Liver (tissue), 9 donors: ENCODE measurements around the gene NPAS2. TPM values are rescaled to one million over a fixed set of nuclear protein-coding genes. Genes with fewer than 3 reads are reported as not detected.

Source experiments
- DNase-seq: peaks from one replicate; pipeline ENCODE4 v3.0.0-alpha.2; 2017; ENCODE audit warnings: low spot score
- H3K27ac ChIP-seq, 2 donors: one replicate each; pipeline ENCODE4 v1.7.0; 2013; ENCODE audit warnings: inconsistent platforms in 2 of 2, low read length in 2 of 2, control low read depth in 1 of 2, low read depth in 1 of 2, mild to moderate bottlenecking in 1 of 2
- H3K27me3 ChIP-seq, 4 donors: one replicate each; pipeline versions ENCODE4 v1.6.1 to v1.7.0; 2013; ENCODE audit warnings: low read length in 3 of 4, inconsistent platforms in 1 of 4, mild to moderate bottlenecking in 1 of 4, moderate library complexity in 1 of 4; ENCODE audit not compliant: control insufficient read depth in 4 of 4, insufficient read depth in 4 of 4
- H3K36me3 ChIP-seq, 4 donors: one replicate each; pipeline versions ENCODE4 v1.6.1 to v1.7.0; 2013; ENCODE audit warnings: low read length in 3 of 4, mild to moderate bottlenecking in 3 of 4, low read depth in 1 of 4, moderate library complexity in 1 of 4; ENCODE audit not compliant: control insufficient read depth in 4 of 4, insufficient read depth in 3 of 4
- H3K4me1 ChIP-seq, 4 donors: one replicate each; pipeline versions ENCODE4 v1.6.1 to v1.7.0; 2013; ENCODE audit warnings: low read length in 3 of 4, mild to moderate bottlenecking in 3 of 4, moderate library complexity in 1 of 4; ENCODE audit not compliant: control insufficient read depth in 4 of 4, insufficient read depth in 4 of 4
- H3K4me3 ChIP-seq, 3 donors: one replicate each; pipeline versions ENCODE4 v1.6.1 to v1.7.0; 2013; ENCODE audit warnings: low read length in 3 of 3, control low read depth in 1 of 3, low read depth in 1 of 3, mild to moderate bottlenecking in 1 of 3
- H3K9ac ChIP-seq, 2 donors: one replicate each; pipeline ENCODE4 v1.7.0; 2013; ENCODE audit warnings: low read length in 2 of 2, mild to moderate bottlenecking in 2 of 2, moderate library complexity in 2 of 2, control low read depth in 1 of 2, low read depth in 1 of 2
- H3K9me3 ChIP-seq, 4 donors: one replicate each; pipeline versions ENCODE4 v1.6.1 to v1.7.0; 2013; ENCODE audit warnings: low read length in 3 of 4; ENCODE audit not compliant: control insufficient read depth in 4 of 4
- EGR1 ChIP-seq, 2 donors: IDR thresholded peaks; 2 replicates each; pipeline ENCODE4 v1.6.1; 2016 to 2018; ENCODE audit warnings: antibody characterized with exemption in 2 of 2, low read depth in 2 of 2
- FOXA1 ChIP-seq: IDR thresholded peaks from 2 replicates; pipeline ENCODE4 v1.6.1; 2016; ENCODE audit warnings: antibody characterized with exemption
- FOXA2 ChIP-seq: IDR thresholded peaks from 2 replicates; pipeline ENCODE4 v1.6.1; 2016; ENCODE audit warnings: antibody characterized with exemption
- GABPA ChIP-seq, 2 donors: IDR thresholded peaks in 1 of 2; conservative IDR thresholded peaks in 1 of 2; 2 replicates each; pipeline ENCODE4 v1.6.1; 2016; ENCODE audit warnings: antibody characterized with exemption in 2 of 2, mild to moderate bottlenecking in 1 of 2, moderate library complexity in 1 of 2
- HNF4A ChIP-seq, 2 donors: conservative IDR thresholded peaks; 2 replicates each; pipeline ENCODE4 v1.6.1; 2016; ENCODE audit warnings: antibody characterized with exemption in 2 of 2, mild to moderate bottlenecking in 2 of 2
- HNF4G ChIP-seq: IDR thresholded peaks from 2 replicates; pipeline ENCODE4 v1.6.1; 2016; ENCODE audit warnings: antibody characterized with exemption
- JUND ChIP-seq, 2 donors: IDR thresholded peaks; 2 replicates each; pipeline ENCODE4 v1.6.1; 2016; ENCODE audit warnings: antibody characterized with exemption in 2 of 2
- NR2F2 ChIP-seq: IDR thresholded peaks from 2 replicates; pipeline ENCODE4 v1.6.1; 2016; ENCODE audit warnings: antibody characterized with exemption
- RAD21 ChIP-seq, 2 donors: IDR thresholded peaks; 2 replicates each; pipeline ENCODE4 v1.6.1; 2016; ENCODE audit warnings: antibody characterized with exemption in 2 of 2, mild to moderate bottlenecking in 2 of 2
- SP1 ChIP-seq: IDR thresholded peaks from 2 replicates; pipeline ENCODE4 v1.6.1; 2018; ENCODE audit warnings: antibody characterized with exemption, mild to moderate bottlenecking
- YY1 ChIP-seq: IDR thresholded peaks from 2 replicates; pipeline ENCODE4 v1.6.1; 2016; ENCODE audit warnings: antibody characterized with exemption, mild to moderate bottlenecking
- WGBS: extraction: QIAGEN DNeasy Blood & Tissue Kit; methylation state at CpG from one replicate; pipeline ENCODE4 v1.1.7; 2013; 5-methylcytosine and 5-hydroxymethylcytosine counted together
- polyA plus RNA-seq, 2 donors: library from polyadenylated mRNA; stranded (reverse) in 1 of 2; unstranded in 1 of 2; fragments of 200-250 nt in 1 of 2; fragments of >200 nt in 1 of 2; fragmentation: Nextera tagmentation in 1 of 2; extraction: Ambion mirVana in 1 of 2; gene quantifications; one replicate each; pipeline versions ENCODE4 v1.2.1 to v1.2.3, GENCODE V29; 2013 to 2015
- total RNA-seq, 2 donors: library from RNA; depleted of rRNA; stranded (reverse); fragments of >200 nt; gene quantifications; one replicate each; pipeline ENCODE4 v1.2.3, GENCODE V29; 2014
- TF ChIP-seq, protein P1 (sequence below): IDR thresholded peaks from 2 replicates; pipeline ENCODE4 v1.6.1; 2016; ENCODE audit warnings: antibody characterized with exemption, mild to moderate bottlenecking
- TF ChIP-seq, protein P2 (sequence below): IDR thresholded peaks from 2 replicates; pipeline ENCODE4 v1.6.1; 2016; ENCODE audit warnings: antibody characterized with exemption
- TF ChIP-seq, protein P3 (sequence below): IDR thresholded peaks from 2 replicates; pipeline ENCODE4 v1.6.1; 2016; ENCODE audit warnings: antibody characterized with exemption
- TF ChIP-seq, protein P4 (sequence below): fragments of 150-350 bp; IDR thresholded peaks from 2 replicates; pipeline ENCODE4 v1.5.1; 2017; ENCODE audit warnings: improper control_type of control experiment, low read depth, low read length; ENCODE audit not compliant: missing input control
- TF ChIP-seq, protein P5 (sequence below): IDR thresholded peaks from 2 replicates; pipeline ENCODE4 v1.6.1; 2016; ENCODE audit warnings: antibody characterized with exemption
- donor health status: healthy.
- donor health status: healthy.
- donor health status: healthy.
- donor health status: healthy.
- donor health status: healthy.

NPAS2 gene
- total and polyA plus RNA-seq, 4 donors, result 0.33 to 24.3 (median 6.6) TPM

DNA sequence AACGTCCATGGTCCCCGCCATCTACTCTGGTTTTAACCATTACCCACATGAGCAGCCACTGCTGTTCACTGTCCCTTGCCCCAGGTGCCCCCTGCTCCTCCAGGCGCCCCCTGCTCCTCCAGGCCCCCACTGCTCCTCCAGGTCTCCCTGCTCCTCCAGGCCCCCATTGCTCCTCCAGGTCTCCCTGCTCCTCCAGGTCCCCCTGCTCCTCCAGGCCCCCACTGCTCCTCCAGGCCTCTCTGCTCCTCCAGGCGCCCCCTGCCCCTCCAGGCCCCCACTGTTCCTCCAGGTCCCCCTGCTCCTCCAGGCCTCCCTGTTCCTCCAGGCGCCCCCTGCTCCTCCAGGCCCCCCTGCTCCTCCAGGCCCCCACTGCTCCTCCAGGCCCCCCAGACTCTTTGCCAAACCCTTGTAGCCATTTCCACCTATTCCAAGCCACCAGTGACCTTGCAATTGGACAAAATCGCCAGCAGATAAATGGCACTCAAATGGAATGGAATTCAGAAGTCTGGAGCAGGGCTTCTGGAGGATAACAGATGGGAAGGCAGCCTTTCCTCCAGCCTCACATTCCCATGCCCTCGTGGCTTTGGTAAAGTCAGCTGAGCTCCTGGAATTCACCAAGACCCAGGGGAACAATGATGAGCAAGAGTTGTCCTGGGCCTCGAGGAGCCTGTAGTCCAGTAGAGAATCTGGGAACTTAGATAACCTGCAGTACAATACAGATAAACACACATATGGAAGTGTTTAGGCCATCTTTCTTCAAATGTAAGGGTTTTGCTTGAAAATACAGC lies 168.9 kb downstream of the NPAS2 start:
- H3K9me3 ChIP-seq, result no peaks in the 10 kb centered on the region
- no peak overlapping the region for H3K9ac ChIP-seq
- H3K36me3 ChIP-seq, result peaks cover 0 to 10% (median 2%) of the 10 kb centered on the region in 4 donors
- no peak overlapping the region for H3K4me3 ChIP-seq
- no peak overlapping the region for H3K27ac ChIP-seq
- 90% methylated on average over 8 of the region's 8 CpGs for WGBS
- DNase-seq, result no peak
- H3K4me1 ChIP-seq, result peaks cover 0 to 2% (median 0%) of the 10 kb centered on the region in 4 donors
- no peaks in the 10 kb centered on the region for H3K27me3 ChIP-seq
- TF ChIP-seq, protein P1, sequence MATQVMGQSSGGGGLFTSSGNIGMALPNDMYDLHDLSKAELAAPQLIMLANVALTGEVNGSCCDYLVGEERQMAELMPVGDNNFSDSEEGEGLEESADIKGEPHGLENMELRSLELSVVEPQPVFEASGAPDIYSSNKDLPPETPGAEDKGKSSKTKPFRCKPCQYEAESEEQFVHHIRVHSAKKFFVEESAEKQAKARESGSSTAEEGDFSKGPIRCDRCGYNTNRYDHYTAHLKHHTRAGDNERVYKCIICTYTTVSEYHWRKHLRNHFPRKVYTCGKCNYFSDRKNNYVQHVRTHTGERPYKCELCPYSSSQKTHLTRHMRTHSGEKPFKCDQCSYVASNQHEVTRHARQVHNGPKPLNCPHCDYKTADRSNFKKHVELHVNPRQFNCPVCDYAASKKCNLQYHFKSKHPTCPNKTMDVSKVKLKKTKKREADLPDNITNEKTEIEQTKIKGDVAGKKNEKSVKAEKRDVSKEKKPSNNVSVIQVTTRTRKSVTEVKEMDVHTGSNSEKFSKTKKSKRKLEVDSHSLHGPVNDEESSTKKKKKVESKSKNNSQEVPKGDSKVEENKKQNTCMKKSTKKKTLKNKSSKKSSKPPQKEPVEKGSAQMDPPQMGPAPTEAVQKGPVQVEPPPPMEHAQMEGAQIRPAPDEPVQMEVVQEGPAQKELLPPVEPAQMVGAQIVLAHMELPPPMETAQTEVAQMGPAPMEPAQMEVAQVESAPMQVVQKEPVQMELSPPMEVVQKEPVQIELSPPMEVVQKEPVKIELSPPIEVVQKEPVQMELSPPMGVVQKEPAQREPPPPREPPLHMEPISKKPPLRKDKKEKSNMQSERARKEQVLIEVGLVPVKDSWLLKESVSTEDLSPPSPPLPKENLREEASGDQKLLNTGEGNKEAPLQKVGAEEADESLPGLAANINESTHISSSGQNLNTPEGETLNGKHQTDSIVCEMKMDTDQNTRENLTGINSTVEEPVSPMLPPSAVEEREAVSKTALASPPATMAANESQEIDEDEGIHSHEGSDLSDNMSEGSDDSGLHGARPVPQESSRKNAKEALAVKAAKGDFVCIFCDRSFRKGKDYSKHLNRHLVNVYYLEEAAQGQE, result no peak
- no peak for TF ChIP-seq RAD21 (IDR thresholded peaks at IDR 0.05)

DNA sequence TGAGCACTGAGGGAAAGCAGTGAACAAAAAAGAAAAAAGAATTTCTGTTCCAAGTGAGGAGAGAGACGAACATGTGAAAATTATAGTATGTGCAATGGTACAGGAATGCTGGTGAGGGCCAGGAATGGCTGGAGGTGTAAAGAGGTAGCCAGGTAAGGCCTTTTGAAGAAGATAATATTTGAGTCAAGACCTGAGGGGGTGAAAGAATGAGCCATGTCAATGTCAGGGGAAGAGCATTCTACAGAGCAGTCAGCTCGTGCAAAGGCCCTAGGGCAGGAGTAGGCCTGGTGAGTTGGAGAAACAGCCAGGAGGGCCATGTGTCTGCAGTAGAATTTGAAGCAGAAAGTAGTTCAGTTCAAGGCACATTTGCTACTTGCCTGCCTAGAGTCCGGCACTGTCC lies 169.7 kb downstream of the NPAS2 start:
- no peaks in the 10 kb centered on the region for H3K27me3 ChIP-seq
- peaks cover 0 to 10% (median 2%) of the 10 kb centered on the region in 4 donors for H3K36me3 ChIP-seq
- H3K9me3 ChIP-seq, result no peaks in the 10 kb centered on the region
- no peak overlapping the region for H3K9ac ChIP-seq
- no peaks in the 10 kb centered on the region for H3K4me1 ChIP-seq
- no peak overlapping the region for H3K4me3 ChIP-seq
- DNase-seq, result no peak
- WGBS, result 98% methylated on average over 3 of the region's 3 CpGs
- H3K27ac ChIP-seq, result no peak overlapping the region
- no peak for TF ChIP-seq SP1
- TF ChIP-seq, protein P2, sequence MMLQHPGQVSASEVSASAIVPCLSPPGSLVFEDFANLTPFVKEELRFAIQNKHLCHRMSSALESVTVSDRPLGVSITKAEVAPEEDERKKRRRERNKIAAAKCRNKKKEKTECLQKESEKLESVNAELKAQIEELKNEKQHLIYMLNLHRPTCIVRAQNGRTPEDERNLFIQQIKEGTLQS, result no peak
- no peak for TF ChIP-seq GABPA (IDR thresholded peaks at IDR 0.05 in 1 of 2, conservative IDR thresholded peaks at IDR 0.05 in 1 of 2)
- TF ChIP-seq, protein P3, sequence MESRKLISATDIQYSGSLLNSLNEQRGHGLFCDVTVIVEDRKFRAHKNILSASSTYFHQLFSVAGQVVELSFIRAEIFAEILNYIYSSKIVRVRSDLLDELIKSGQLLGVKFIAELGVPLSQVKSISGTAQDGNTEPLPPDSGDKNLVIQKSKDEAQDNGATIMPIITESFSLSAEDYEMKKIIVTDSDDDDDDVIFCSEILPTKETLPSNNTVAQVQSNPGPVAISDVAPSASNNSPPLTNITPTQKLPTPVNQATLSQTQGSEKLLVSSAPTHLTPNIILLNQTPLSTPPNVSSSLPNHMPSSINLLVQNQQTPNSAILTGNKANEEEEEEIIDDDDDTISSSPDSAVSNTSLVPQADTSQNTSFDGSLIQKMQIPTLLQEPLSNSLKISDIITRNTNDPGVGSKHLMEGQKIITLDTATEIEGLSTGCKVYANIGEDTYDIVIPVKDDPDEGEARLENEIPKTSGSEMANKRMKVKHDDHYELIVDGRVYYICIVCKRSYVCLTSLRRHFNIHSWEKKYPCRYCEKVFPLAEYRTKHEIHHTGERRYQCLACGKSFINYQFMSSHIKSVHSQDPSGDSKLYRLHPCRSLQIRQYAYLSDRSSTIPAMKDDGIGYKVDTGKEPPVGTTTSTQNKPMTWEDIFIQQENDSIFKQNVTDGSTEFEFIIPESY, result no peak
- no peak for TF ChIP-seq FOXA2
- no peak for TF ChIP-seq JUND (IDR thresholded peaks at IDR 0.05)
- no peak for TF ChIP-seq FOXA1
- TF ChIP-seq YY1, result no peak
- TF ChIP-seq EGR1 (IDR thresholded peaks at IDR 0.05; ENCODE audit: low read depth in 2 of 2), result no peak
- TF ChIP-seq HNF4A (conservative IDR thresholded peaks at IDR 0.05), result no peak
- TF ChIP-seq, protein P4, sequence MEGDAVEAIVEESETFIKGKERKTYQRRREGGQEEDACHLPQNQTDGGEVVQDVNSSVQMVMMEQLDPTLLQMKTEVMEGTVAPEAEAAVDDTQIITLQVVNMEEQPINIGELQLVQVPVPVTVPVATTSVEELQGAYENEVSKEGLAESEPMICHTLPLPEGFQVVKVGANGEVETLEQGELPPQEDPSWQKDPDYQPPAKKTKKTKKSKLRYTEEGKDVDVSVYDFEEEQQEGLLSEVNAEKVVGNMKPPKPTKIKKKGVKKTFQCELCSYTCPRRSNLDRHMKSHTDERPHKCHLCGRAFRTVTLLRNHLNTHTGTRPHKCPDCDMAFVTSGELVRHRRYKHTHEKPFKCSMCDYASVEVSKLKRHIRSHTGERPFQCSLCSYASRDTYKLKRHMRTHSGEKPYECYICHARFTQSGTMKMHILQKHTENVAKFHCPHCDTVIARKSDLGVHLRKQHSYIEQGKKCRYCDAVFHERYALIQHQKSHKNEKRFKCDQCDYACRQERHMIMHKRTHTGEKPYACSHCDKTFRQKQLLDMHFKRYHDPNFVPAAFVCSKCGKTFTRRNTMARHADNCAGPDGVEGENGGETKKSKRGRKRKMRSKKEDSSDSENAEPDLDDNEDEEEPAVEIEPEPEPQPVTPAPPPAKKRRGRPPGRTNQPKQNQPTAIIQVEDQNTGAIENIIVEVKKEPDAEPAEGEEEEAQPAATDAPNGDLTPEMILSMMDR, result no peak
- TF ChIP-seq, protein P5, sequence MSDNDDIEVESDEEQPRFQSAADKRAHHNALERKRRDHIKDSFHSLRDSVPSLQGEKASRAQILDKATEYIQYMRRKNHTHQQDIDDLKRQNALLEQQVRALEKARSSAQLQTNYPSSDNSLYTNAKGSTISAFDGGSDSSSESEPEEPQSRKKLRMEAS, result no peak
- TF ChIP-seq HNF4G, result no peak
- TF ChIP-seq RAD21 (IDR thresholded peaks at IDR 0.05), result no peak
- TF ChIP-seq NR2F2, result no peak
